ENCODE results near the gene SHC4. TPM values are rescaled to one million over a fixed set of nuclear protein-coding genes. Genes with fewer than 3 reads are reported as not detected.

Gene SHC4
- total RNA-seq, 1 donor from 2014 or later = 35.6 TPM

- Mint-ChIP-seq H3K9me3 (ENCODE audit: low read depth) (no peaks in the 10 kb centered on the region), H3K4me3 (ENCODE audit: unreplicated experiment) (no peak overlapping the region), H3K4me1 (ENCODE audit: low read depth) (peaks cover 60% of the 10 kb centered on the region), H3K27me3 (ENCODE audit: low read depth) (no peaks in the 10 kb centered on the region), H3K27ac (ENCODE audit: unreplicated experiment) (peak overlapping the region; percentile 69), H3K36me3 (ENCODE audit: low read depth) (no peaks in the 10 kb centered on the region)
- TF ChIP-seq CTCF (IDR thresholded peaks at IDR 0.05) = no peak
- DNase-seq (ENCODE audit: low spot score) = no peak
Observed at GRCh38 chr15:48802867-48803266, 160.9 kb downstream of the SHC4 start.

- no peak for TF ChIP-seq CTCF (IDR thresholded peaks at IDR 0.05)
- Mint-ChIP-seq H3K27ac (ENCODE audit: unreplicated experiment) (no peak overlapping the region), H3K9me3 (ENCODE audit: low read depth) (no peaks in the 10 kb centered on the region), H3K36me3 (ENCODE audit: low read depth) (no peaks in the 10 kb centered on the region), H3K27me3 (ENCODE audit: low read depth) (no peaks in the 10 kb centered on the region), H3K4me3 (ENCODE audit: unreplicated experiment) (no peak overlapping the region), H3K4me1 (ENCODE audit: low read depth) (peaks cover 60% of the 10 kb centered on the region)
- no peak for DNase-seq (ENCODE audit: low spot score)
Observed at GRCh38 chr15:48802257-48802656, 161.5 kb downstream of the SHC4 start.

GRCh38 chr15:48800811-48801455, 162.8 kb downstream of the SHC4 start:
- no peak for DNase-seq (ENCODE audit: low spot score)
- no peaks in the 10 kb centered on the region for H3K36me3 Mint-ChIP-seq (ENCODE audit: low read depth)

GRCh38 chr15:48800245-48800644, 163.5 kb downstream of the SHC4 start:
- peaks cover 47% of the 10 kb centered on the region for H3K4me1 Mint-ChIP-seq (ENCODE audit: low read depth)
- no peak overlapping the region for H3K4me3 Mint-ChIP-seq (ENCODE audit: unreplicated experiment)
- no peak for TF ChIP-seq CTCF (IDR thresholded peaks at IDR 0.05)
- no peak overlapping the region for H3K27ac Mint-ChIP-seq (ENCODE audit: unreplicated experiment)
- H3K36me3 Mint-ChIP-seq (ENCODE audit: low read depth) = no peaks in the 10 kb centered on the region
- H3K9me3 Mint-ChIP-seq (ENCODE audit: low read depth) = no peaks in the 10 kb centered on the region
- no peaks in the 10 kb centered on the region for H3K27me3 Mint-ChIP-seq (ENCODE audit: low read depth)
- DNase-seq (ENCODE audit: low spot score) = no peak

More at GRCh38 chr15:48800811-48801455, 162.8 kb downstream of the SHC4 start:
- peak; percentile 87 for TF ChIP-seq CTCF (IDR thresholded peaks at IDR 0.05)
- Mint-ChIP-seq H3K27ac (ENCODE audit: unreplicated experiment) (no peak overlapping the region), H3K27me3 (ENCODE audit: low read depth) (no peaks in the 10 kb centered on the region), H3K4me1 (ENCODE audit: low read depth) (peaks cover 54% of the 10 kb centered on the region), H3K9me3 (ENCODE audit: low read depth) (no peaks in the 10 kb centered on the region), H3K4me3 (ENCODE audit: unreplicated experiment) (no peak overlapping the region)

- Mint-ChIP-seq H3K36me3 (ENCODE audit: low read depth) (no peaks in the 10 kb centered on the region), H3K27ac (ENCODE audit: unreplicated experiment) (no peak overlapping the region), H3K27me3 (ENCODE audit: low read depth) (no peaks in the 10 kb centered on the region), H3K4me3 (ENCODE audit: unreplicated experiment) (no peak overlapping the region), H3K4me1 (ENCODE audit: low read depth) (peaks cover 36% of the 10 kb centered on the region), H3K9me3 (ENCODE audit: low read depth) (no peaks in the 10 kb centered on the region)
- no peak for DNase-seq (ENCODE audit: low spot score)
- no peak for TF ChIP-seq CTCF (IDR thresholded peaks at IDR 0.05)
Observed at GRCh38 chr15:48798319-48798718, 165.4 kb downstream of the SHC4 start.
